HG02678 (cell line): Measurements from ENCODE around the gene UGT8.

Source experiments
- ATAC-seq: cut with Tn5 transposase; IDR thresholded peaks from one replicate; pipeline ENCODE4 v1.9.1; 2021; ENCODE audit warnings: mild to moderate bottlenecking, moderate library complexity; ENCODE audit not compliant: unreplicated experiment

Gene UGT8

GRCh38 chr4:114690571-114690970 lies 92.0 kb downstream of the UGT8 start:
- ATAC-seq = no peak

- peak; percentile 91 for ATAC-seq
Measured at GRCh38 chr4:114691865-114692264, 93.3 kb downstream of the UGT8 start.

GRCh38 chr4:114692958-114693357 lies 94.4 kb downstream of the UGT8 start:
- no peak for ATAC-seq

- ATAC-seq = no peak
Measured at GRCh38 chr4:114694770-114695169, 96.2 kb downstream of the UGT8 start.

DNA sequence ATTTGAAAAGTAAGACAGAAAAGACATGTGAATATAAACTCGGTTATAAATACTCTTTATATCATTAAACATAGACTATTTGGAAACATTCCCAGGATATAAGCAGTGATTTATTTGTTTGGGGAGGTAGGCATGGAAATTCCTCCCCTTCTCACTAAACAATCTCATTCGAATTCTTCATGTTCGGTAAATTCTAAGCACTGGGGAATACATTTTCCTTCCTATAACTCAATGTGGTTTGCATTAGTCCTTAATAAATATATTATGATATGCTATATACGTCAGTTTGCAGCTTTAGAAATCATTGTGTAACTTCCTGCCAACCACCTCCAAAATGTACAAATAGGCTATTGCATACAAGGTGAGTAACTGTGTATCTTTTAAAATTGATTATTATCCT lies 99.6 kb downstream of the UGT8 start:
- ATAC-seq = no peak

GRCh38 chr4:114701491-114701890 lies 102.9 kb downstream of the UGT8 start:
- ATAC-seq = no peak

GRCh38 chr4:114717432-114717831 lies 118.8 kb downstream of the UGT8 start:
- ATAC-seq = no peak

- ATAC-seq = no peak
Measured at GRCh38 chr4:114725066-114725465, 126.5 kb downstream of the UGT8 start.

- ATAC-seq = no peak
Measured at GRCh38 chr4:114727461-114727860, 128.9 kb downstream of the UGT8 start.
